HUDEP-2 (cell line): ENCODE measurements around the gene NT5E.

ENCODE experiments used
- DNase-seq, 76 experiments: peaks; one replicate each; lab custom pipeline; 2025; ENCODE audit not compliant: unreplicated experiment in 76 of 76; lab: John Stamatoyannopoulos, UW

NT5E gene

DNA sequence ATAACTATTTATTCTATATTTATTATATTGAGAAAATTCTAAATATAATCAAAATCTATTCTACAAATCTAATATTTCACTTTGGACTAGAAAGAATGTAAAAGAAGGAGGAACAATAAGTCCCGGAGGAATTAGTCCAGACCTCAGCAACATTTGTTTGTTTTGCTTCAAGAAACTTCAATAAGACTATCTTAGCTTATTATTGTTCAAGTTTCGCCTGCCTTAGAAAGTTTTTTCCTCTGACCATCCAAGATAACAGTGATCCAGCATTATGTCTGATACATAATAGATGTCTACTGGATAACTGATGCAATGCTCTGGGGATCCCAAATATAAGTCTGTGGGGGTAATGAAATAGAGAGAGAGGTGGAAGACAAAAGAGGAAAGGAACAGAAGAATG is 28.7 kb upstream of the NT5E start:
- DNase-seq: no peak

DNA sequence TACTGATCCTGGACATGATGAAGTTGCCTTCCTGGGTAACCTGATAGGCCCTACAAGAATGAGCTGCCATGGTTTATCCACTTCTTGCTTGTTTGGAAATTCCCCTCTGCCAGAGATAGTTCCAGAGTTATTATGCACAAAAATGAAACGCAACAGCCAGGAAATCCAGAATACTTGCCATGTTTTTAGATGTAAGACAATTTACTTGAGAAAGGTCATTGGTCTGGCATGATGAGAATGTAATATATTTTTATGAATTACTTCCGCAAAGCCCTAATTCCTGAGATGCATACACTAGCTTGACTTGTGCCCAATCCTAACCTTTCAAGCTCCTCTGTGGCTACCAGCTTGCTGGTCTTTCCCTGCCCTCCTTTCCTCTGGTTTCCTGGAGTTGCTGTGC is 27.9 kb upstream of the NT5E start:
- no peak for DNase-seq

DNA sequence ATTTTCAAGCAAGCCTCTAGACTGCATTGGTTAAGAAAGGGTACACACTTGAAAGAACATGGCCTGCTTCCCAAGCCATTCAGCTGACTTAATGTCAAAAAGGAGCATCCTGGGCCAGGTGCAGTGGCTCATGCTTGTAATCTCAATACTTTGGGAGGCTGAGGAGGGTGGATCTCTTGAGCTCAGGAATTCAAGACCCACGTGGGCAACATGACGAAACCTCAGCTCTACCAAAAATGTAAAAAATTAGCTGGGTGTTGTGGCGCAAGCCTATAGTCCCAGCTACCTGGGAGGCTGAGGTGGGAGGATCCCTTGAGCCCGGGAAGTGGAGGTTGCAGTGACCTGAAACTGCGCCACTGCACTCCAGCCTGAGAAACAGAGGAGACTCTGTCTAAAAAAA is 26.9 kb upstream of the NT5E start:
- DNase-seq: no peak

DNA sequence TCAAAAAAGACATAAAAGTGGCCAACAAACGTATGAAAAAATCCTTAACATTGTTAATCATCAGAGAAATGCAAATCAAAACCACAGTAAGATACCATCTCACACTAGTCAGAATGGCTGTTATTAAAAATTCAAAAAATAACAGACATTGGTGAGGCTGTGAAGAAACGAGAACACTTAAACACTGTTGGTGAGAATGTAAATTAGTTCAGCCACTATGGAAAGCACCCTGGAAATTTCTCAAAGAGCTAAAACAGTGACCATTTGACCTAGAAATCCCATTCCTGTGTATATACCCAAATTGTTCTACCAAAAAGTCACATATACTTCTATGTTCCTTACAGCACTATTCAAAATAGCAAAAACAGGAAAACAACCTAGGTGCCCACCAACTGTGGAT is 24.9 kb upstream of the NT5E start:
- DNase-seq: no peak

DNA sequence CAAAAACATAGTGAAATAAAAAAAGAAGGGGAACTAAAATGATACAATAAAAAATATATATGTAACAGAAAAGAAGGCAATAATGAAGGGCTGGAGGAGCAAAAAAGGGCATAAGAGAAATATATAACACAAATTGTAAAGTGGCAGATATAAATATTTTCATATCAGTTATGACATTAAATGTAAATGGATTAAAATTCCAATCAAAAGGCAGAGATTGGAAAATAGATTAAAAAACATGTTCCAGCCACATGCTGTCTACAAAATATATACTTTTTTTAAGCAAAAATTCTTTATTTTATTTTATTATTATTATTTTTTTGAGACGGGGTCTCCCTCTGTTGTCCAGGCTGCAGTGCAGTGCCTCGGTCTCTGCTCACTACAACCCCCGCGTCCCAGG is 23.9 kb upstream of the NT5E start:
- no peak for DNase-seq

DNA sequence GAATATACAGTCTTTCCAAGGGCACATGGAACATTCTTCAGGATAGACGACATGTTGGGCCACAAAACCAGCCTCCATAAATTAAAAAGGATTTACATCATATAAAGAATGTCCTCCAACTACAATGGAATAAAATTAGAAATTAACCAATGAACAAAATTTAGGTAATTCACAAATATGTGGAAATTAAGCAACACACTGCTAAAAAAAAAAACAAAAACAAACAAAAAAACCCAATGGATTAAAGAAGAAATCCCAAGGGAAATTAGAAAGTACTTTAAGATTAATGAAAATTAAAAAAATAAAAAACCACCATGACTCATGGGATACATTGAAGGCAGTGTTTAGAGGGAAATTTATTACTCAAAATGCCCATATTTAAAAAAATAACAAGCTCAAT is 21.4 kb upstream of the NT5E start:
- DNase-seq: no peak

DNA sequence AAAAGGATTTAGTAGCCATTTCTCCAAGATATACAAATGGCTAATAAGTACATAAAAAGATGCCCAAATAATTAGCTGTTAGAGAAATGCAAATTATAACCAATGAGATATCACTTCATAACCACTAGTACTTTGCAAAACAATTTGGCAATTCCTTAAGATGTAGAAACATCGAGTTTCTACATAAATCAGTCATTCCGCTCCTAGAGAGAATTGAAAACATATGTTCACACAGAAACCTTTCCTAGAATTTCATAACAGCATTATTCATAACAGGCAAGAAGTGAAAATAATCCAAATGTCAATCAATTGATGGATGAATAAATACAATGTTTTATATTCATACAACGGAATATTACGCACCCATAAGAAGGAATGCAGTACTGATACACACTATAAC is 20.5 kb upstream of the NT5E start:
- no peak for DNase-seq

DNA sequence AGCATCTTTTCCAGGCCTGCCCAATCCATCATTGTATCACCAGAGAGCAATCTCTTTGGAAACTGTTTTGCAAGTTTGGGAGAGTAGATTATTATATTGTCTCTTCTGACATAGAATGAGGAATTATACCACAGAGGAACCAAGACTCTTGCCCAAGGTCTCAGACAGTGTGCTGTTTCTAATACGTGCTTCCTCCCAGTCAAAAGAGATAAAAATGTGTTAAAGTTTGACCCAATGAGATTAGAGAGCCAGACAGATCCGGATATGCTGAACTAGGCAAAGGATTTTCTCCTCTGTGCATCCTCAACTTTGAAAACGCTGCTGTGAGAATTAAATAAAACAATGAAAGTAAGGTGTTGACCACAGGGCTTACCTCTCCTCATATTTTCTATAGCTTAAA is 18.6 kb upstream of the NT5E start:
- DNase-seq: no peak

DNA sequence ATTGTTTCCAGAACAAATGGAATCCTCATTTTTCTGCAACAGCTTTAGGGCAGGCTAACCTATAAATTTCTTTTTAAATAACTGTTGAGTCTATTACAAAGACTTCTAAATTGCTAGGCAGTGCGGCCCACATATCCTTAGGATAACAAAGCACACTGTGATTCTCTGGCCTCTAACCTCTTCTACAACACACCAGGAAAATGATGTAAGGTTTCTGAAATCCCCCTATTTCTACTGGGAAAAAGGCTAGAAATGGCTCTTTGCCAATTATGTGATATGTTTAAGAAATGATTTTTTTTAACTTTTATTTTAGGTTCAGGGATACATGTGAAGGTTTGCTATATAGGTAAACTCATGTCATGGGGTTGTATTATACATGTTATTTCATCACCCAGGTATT is 17.3 kb upstream of the NT5E start:
- no peak for DNase-seq

DNA sequence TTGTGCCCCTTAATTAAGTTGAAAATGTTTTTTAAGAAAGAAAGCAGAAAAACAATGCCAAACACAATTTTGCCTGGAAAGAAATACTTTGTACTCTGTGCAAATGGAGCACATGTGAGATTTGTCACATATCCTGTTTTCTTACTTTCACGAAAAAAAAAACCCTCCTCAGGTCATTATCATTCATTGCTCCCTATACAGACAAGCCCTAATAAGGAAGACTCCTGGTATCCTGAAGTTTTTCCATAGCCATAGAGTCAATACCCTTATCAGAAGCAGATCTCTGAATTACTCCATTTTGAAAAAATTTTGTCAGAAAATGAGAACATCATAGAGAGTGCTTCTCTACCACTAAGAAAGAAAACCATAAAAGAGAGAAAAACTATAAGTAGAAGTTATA is 14.0 kb upstream of the NT5E start:
- DNase-seq: no peak

DNA sequence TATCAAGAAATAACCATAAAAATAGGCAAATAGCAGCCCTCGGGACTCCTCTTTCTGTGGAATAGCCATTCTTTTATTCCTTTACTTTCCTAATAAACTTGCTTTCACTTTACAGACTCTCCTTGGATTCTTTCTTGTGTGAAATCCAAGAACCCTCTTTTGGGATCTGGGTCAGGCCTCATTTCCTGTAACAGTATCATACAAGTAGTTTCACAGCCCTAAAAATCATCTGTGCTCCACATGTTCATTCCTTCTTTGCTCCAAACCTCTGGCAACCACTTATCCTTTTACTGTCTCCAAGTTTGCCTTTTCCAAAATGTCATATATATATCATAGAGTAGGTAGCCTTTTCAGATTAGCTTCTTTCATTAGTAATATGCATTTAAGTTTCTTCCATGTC is 13.5 kb upstream of the NT5E start:
- DNase-seq: no peak

DNA sequence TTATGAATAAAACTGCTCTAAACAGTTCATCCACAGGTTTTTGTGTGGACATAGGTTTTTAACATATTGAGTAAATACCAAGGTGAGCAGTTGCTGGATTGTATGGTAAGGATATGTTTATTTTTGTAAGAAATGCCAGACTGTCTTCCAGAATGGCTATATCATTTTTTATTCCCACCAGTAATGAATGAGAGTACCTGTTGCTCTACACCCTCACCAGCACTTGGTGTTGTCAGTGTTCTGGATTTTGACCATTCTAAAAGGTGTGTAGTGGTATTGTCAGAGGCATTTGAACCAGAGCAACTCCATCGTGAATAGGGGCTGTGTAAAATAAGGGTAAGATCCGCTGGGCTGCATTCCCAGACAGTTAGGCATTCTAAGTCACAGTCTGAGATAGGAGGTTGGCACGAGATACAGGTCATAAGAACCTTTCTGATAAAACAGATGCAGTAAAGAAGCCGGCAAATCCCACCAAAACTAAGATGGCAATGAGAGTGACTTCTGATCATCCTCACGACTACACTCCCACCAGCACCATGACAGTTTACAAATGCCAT is 12.9 kb upstream of the NT5E start:
- DNase-seq: no peak

DNA sequence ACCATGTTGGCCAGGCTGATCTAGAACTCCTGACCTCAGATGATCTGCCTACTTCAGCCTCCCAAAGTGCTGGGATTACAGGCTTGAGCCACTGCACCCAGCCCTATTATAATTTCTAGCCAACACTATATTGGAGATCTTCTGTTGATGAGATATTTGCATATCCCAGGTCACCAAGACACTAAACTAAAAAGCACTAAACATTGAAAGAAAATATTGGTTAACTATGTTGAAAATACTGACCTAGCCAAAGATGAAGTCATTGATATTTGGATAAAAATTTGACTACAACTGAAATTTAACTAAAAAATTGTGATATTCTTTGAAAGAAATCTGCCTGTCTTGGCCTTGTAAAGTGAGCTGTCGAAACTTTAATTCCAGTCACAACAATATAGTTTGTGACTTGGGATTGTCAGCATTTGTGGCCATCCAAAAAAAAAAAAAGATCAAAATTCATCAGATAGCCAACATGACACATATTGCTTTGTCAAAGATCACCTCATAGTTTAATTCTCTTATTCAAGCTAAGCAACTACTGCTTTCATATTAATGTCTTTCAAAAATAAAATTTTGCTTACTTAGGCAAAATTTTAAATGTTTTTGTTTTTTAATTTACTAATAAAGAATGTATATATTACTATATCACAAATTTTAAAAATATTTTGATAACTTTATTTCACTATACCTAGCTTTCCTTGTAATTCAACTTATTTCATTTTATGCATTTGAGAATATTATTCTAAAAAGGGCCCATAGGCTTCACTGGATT is 6.3 kb upstream of the NT5E start:
- DNase-seq: no peak

DNA sequence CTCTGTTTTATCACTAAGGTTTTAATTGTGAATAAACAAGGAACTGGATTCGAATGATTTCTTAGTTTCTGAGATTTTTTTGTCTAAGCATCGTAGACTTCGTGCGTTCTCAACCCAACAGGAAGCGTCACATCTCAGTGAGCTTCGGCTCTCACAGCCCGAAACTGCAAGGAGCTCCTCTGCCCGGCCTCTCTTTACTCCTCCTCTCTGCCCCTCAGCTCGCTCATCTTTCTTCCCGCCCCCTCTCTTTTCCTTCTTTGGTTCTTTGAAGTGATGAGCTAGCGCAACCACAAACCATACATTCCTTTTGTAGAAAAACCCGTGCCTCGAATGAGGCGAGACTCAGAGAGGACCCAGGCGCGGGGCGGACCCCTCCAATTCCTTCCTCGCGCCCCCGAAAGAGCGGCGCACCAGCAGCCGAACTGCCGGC is 480 bp upstream of the NT5E start:
- no peak for DNase-seq

DNA sequence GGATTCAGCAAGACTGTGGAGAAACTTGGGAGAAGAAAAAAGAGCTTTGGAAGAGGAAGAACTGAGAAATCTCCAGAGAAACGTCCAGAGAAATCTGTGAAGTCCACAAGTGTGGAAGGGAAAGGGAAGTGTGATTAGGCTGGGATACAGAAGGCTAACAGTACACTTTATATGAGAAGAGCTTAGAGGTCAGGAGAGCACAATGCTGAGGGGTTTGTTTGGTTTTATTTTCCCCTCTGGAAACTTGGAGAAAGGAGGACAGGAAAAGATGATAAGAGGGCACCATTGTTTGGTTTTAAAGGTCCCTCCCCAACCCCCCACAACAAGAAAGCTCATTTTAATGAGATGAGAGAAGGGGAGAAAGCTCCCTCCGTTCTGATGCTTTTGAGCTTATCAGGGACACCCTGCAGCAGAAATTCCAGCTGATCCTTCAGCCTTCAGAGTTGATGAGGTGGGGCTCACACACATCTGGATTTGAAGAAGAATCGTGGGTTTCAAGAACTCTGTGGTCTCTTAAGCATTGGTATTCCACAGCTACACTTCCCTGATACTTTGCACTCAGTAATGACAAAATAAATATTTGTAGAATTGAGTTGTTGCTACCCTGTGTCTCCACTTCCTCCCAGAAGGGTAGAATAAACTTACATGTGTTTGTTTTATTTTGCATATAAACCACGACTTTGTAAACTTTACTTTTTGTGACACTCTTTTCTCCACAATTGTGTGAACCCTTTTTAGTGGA is 1.9 kb downstream of the NT5E start:
- no peak for DNase-seq

DNA sequence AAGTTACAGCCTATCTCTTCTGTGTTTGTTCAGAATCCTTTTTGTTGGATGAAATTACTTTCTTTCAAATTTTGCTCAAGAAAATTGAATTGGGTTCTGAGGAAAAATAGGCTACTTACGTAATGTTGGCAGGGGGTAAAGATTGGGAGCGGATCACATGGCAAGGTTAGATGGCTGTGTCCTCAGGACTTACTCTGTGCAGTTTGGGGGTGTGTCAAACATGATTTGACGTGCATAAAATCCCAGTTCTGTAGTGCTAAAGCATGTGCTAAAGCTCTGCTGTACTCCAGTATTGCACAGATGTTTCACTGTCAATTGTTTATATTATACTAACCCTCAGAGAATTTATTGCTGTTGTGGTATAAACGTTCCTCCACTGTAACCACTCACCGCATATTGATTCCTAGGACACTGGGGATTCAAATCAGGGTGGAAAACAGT is 2.6 kb downstream of the NT5E start:
- no peak for DNase-seq

DNA sequence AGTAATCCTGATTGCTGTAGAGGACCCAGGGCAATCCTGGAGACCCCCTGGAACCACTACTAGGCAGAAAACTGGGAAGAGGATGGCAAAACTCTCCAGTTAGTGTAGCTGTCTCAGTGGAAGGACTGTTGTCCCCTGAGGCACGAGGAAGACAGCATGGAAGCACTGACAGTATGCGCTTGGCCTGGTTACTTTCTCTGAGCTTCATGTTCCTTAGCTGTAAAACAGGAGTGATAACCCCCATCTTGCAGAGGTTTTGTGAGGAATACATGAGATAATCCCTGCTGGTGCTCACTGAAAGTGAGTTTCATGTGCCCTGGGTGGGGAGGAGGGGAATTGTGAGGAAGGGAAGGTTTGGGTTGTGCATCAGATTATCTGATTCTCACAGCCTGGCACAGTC is 3.2 kb downstream of the NT5E start:
- no peak for DNase-seq

DNA sequence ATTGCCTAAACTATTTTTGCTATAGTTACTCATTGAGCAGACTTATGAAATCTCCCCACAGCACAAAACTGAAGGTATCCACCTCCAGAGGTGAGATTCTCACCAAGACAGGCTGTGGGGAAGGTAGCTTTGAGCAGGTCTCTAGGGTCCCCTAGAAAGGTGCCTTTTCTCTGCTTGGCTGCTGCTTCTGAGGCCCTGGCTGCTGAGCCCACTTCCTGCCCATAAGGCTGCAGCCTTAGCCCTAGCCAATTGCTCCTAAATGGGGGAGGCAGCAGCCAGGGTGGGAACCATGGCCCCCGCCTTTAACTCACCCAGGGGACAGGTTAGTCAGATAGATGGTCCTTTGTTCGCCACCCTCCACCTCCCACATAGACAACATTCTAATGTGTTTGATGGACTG is 3.6 kb downstream of the NT5E start:
- no peak for DNase-seq

DNA sequence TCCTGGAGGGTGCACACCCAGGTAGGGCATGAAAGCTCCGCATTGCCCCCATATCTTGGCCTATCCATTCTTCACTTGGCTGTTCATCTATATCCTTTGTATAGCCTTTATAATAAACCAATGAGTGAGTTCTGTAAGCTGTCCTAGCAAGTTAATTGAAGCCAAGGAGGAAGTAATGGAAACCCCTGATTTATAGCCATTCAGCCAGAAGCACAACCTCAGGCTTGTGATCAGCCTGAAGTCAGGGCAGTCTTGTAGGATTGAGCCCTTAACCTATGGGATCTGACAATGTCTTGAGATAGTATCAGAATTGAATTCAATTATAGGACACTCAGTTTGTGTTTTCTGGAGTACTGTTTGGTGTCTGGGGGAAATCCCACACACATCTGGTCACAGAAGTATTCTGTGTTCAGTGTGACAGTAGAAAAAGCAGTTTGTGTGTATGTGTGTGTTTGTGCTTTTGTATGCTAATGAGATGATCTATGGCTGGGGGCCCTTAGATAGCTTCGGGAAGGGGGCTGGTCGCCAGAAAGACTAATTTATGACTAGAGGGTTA is 5.7 kb downstream of the NT5E start:
- DNase-seq: no peak

DNA sequence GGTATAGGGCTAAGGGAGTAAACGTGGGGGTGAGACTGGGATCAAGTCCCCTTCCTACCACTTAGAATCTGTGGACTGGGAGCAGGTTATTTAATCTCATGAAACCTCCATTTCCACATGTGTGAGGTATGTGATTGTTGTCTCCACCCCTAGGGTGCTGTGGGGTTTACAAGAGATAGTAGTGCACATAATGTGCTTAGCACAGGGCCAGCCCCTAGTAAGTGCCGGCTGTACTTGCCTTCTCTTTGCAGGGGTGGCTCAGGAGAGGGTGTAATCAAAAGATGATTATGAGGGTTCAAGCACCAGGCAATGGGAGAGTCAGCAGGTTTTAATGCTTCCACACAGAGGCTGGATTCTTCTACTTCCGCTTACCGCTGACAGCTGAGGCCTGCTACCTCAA is 6.9 kb downstream of the NT5E start:
- DNase-seq: no peak

DNA sequence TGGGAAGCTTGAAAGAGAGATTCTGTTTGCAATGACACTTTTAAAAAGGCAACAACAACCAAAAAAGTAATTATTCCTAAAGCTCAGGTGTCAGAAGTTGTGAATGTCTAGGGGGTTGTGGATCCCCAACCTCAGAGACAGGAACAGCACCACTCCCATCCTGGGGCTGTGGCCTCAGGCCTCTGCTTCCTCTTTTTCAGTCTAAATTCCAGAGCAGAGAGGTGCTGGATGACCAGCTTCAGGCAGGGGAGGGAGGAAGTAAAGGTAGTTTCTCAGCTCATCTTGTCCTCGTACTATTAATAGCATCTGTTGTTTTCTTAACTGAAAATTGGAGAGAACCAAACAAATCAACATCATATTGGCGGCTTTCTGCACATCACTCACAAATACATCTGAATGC is 8.3 kb downstream of the NT5E start:
- DNase-seq: no peak

DNA sequence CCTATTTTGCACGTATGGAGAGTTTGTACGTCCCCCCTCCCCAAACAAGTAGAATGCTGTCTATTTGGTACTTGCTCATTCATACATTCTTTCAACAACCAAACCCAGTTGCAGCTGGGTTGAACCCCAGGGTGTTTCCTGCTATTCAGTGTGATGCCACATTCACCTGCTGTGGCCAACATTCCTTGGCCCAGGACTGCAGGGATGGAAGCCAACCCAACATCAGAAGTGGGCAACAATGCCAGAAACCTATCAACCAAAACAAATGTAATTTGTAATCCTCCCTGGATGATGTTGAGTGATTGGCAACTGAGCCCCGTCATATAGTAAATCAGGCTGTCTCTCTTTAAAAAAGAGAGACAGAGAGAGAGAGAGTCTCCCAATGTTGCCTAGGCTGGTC is 8.9 kb downstream of the NT5E start:
- no peak for DNase-seq
